HCT116 (cell line): Measurements from ENCODE around the gene HPCAL1. TPM values are rescaled to one million over a fixed set of nuclear protein-coding genes. Genes with fewer than 3 reads are reported as not detected.

Source experiments
- ATAC-seq: fragments of 200-7000 bp; cut with Tn5 transposase; 2 replicates; pipeline ENCODE4 v1.9.1; 2020; ENCODE audit warnings: mild to moderate bottlenecking, moderate library complexity
- BruUV-seq: library from RNA; stranded (reverse); fragments of 400-500 nt; replicated peaks from 2 replicates; lab custom pipeline; 2021; lab: Mats Ljungman, UMichigan
- CTCF ChIA-PET: fragments of 300-600 bp; sonication (Branson Sonifier 250); formaldehyde crosslinking; loops from one replicate; lab custom pipeline; 2021; ENCODE audit warnings: antibody characterized with exemption; lab: Charles Lee
- POLR2A ChIA-PET: fragments of 300-600, 350-600 bp; sonication (Branson Sonifier 250); formaldehyde crosslinking; loops from one replicate; lab custom pipeline; 2021; ENCODE audit warnings: antibody characterized with exemption; lab: Charles Lee
- RAD21 ChIA-PET, 2 experiments: fragments of 300-600 bp; sonication (Branson Sonifier 250); formaldehyde crosslinking; loops; one replicate each; lab custom pipeline; 2023; ENCODE audit warnings: low total read pairs in 2 of 2; ENCODE audit not compliant: uncharacterized antibody in 2 of 2, unreplicated experiment in 2 of 2, low non-redundant PET in 1 of 2; lab: Charles Lee
- DNase-seq: peaks from one replicate; pipeline ENCODE4 v3.0.0-alpha.2; 2010; ENCODE audit warnings: low read depth, low spot score
- H2AFZ ChIP-seq: fragments of 200-600 bp; shearing (Covaris generic), sonication (generic); 2 replicates; pipeline ENCODE4 v1.6.1; 2017; ENCODE audit warnings: low read depth, mixed run types, mixed read lengths, antibody characterized with exemption, low read length; ENCODE audit not compliant: poor library complexity, severe bottlenecking
- H3K27ac ChIP-seq: 2 replicates; pipeline ENCODE4 v1.5.1; 2012; ENCODE audit warnings: low read depth, low read length
- H3K27me3 ChIP-seq: fragments of 200-600 bp; sonication (generic); 2 replicates; pipeline ENCODE4 v1.6.1; 2016; ENCODE audit warnings: mixed run types, low read length, mixed read lengths; ENCODE audit not compliant: insufficient read depth
- H3K36me3 ChIP-seq, 2 experiments: fragments of 200-500 bp in 1 of 2; fragments of 200-600 bp in 1 of 2; sonication (Bioruptor generic) in 1 of 2; sonication (generic) in 1 of 2; 2 replicates each; pipeline versions ENCODE4 v1.5.1 to v1.6.1; 2014 to 2016; ENCODE audit warnings: low read length in 2 of 2, inconsistent platforms in 1 of 2, mixed read lengths in 1 of 2, mixed run types in 1 of 2; ENCODE audit not compliant: insufficient read depth in 2 of 2, control insufficient read depth in 1 of 2
- H3K4me1 ChIP-seq, 2 experiments: fragments of 200-600 bp in 1 of 2; sonication (generic) in 1 of 2; 2 replicates each; pipeline versions ENCODE4 v1.5.1 to v1.6.1; 2012 to 2017; ENCODE audit warnings: low read length in 2 of 2, inconsistent platforms in 1 of 2, mild to moderate bottlenecking in 1 of 2, mixed read lengths in 1 of 2, mixed run types in 1 of 2, moderate library complexity in 1 of 2; ENCODE audit not compliant: insufficient read depth in 2 of 2, control insufficient read depth in 1 of 2
- H3K4me2 ChIP-seq: fragments of 200-600 bp; sonication (generic); 2 replicates; pipeline ENCODE4 v1.6.1; 2017; ENCODE audit warnings: mixed run types, low read length, mixed read lengths
- H3K4me3 ChIP-seq, 2 experiments: fragments of 200-600 bp in 1 of 2; sonication (generic) in 1 of 2; replicated peaks in 1 of 2; 2 replicates each; pipeline ENCODE4 v1.5.1; 2011 to 2016; ENCODE audit warnings: low read length in 2 of 2, control low read depth in 1 of 2, low read depth in 1 of 2, mild to moderate bottlenecking in 1 of 2, mixed read lengths in 1 of 2, mixed run types in 1 of 2
- H3K79me2 ChIP-seq: fragments of 200-600 bp; sonication (generic); 2 replicates; pipeline ENCODE4 v1.6.1; 2017; ENCODE audit warnings: mild to moderate bottlenecking, mixed run types, low read length, moderate library complexity, mixed read lengths; ENCODE audit not compliant: insufficient read depth
- H3K9ac ChIP-seq: fragments of 200-600 bp; sonication (generic); 2 replicates; pipeline ENCODE4 v1.6.1; 2016; ENCODE audit warnings: low read length, mixed read lengths
- H3K9me2 ChIP-seq: fragments of 200-600 bp; sonication (generic), shearing (Covaris generic); 2 replicates; pipeline ENCODE4 v1.6.1; 2017; ENCODE audit warnings: mixed run types, mild to moderate bottlenecking, moderate library complexity; ENCODE audit not compliant: insufficient read depth
- H3K9me3 ChIP-seq, 2 experiments: fragments of 200-500 bp in 1 of 2; fragments of 200-600 bp in 1 of 2; sonication (Bioruptor generic) in 1 of 2; sonication (generic) in 1 of 2; 2 replicates each; pipeline ENCODE4 v1.6.1; 2014 to 2017; ENCODE audit warnings: low read length in 2 of 2, mixed read lengths in 2 of 2, inconsistent platforms in 1 of 2, low read depth in 1 of 2, mild to moderate bottlenecking in 1 of 2, mixed run types in 1 of 2, moderate library complexity in 1 of 2; ENCODE audit not compliant: control insufficient read depth in 1 of 2, insufficient read depth in 1 of 2
- H4K20me1 ChIP-seq: fragments of 200-600 bp; sonication (generic), shearing (Covaris generic); 2 replicates; pipeline ENCODE4 v1.6.1; 2017; ENCODE audit warnings: mixed run types, mild to moderate bottlenecking, moderate library complexity; ENCODE audit not compliant: insufficient read depth
- CBX3 ChIP-seq: IDR thresholded peaks from 2 replicates; pipeline ENCODE4 v1.6.1; 2012; ENCODE audit warnings: low read depth
- CEBPB ChIP-seq: IDR thresholded peaks from 2 replicates; pipeline ENCODE4 v1.6.1; 2012; ENCODE audit warnings: low read depth
- JUND ChIP-seq: IDR thresholded peaks from 2 replicates; pipeline ENCODE4 v1.6.1; 2012
- MAX ChIP-seq: IDR thresholded peaks from 2 replicates; pipeline ENCODE4 v1.6.1; 2012
- POLR2AphosphoS5 ChIP-seq: IDR thresholded peaks from 2 replicates; pipeline ENCODE4 v1.6.1; 2011; ENCODE audit warnings: mild to moderate bottlenecking, low read depth, low read length, moderate library complexity
- RAD21 ChIP-seq: IDR thresholded peaks from 2 replicates; pipeline ENCODE4 v1.6.1; 2012; ENCODE audit warnings: low read depth, mild to moderate bottlenecking
- REST ChIP-seq: IDR thresholded peaks from 2 replicates; pipeline ENCODE4 v1.6.1; 2012; ENCODE audit warnings: low read depth
- SIN3A ChIP-seq: IDR thresholded peaks from 2 replicates; pipeline ENCODE4 v1.6.1; 2012; ENCODE audit warnings: low read depth
- SRF ChIP-seq: IDR thresholded peaks from 2 replicates; pipeline ENCODE4 v1.6.1; 2012; ENCODE audit warnings: low read depth
- intact Hi-C: fragments of 100-400 bp; cut with micrococcal nuclease; formaldehyde crosslinking; loops from 2 replicates; pipeline ENCODE4 v1.10.0; 2022
- total RNA-seq: library from RNA; stranded (reverse); gene quantifications from one replicate; pipeline ENCODE4 v1.2.1, GENCODE V29; 2021; ENCODE audit not compliant: unreplicated experiment
- TF ChIP-seq, protein P1 (sequence below), 3 experiments: fragments of 200-600 bp in 1 of 3; sonication (generic) in 1 of 3; IDR thresholded peaks in 2 of 3; conservative IDR thresholded peaks in 1 of 3; 2 replicates each; pipeline ENCODE4 v1.5.1; 2012 to 2017; ENCODE audit warnings: low read depth in 2 of 3, low read length in 2 of 3, antibody characterized with exemption in 1 of 3, borderline replicate concordance in 1 of 3, control low read depth in 1 of 3, mild to moderate bottlenecking in 1 of 3, mixed read lengths in 1 of 3, mixed run types in 1 of 3, moderate library complexity in 1 of 3; ENCODE audit not compliant: insufficient read depth in 1 of 3

HPCAL1 gene
- total RNA-seq, 1 experiment from 2014 or later, result 111 TPM

GRCh38 chr2:10395893-10396292, 93.2 kb downstream of the HPCAL1 start:
- no peaks in the 10 kb centered on the region for H4K20me1 ChIP-seq
- H3K4me1 ChIP-seq, result peaks cover under 1 to 26% of the 10 kb centered on the region in 2 experiments; a peak in 3 of 4 replicates
- ChIA-PET CTCF (no interaction called here), POLR2A (no interaction called here), RAD21 (no interaction called here)
- no peak overlapping the region for H3K4me3 ChIP-seq
- H3K9ac ChIP-seq, result no peak overlapping the region
- H2AFZ ChIP-seq, result no peak overlapping the region
- H3K9me3 ChIP-seq, result no peaks in the 10 kb centered on the region
- H3K79me2 ChIP-seq, result peaks cover 59% of the 10 kb centered on the region
- ATAC-seq (no peak), DNase-seq (no peak)
- TF ChIP-seq REST (no peak), RAD21 (no peak), CBX3 (no peak), CEBPB (no peak), JUND (no peak), SIN3A (no peak), MAX (no peak), SRF (no peak), POLR2AphosphoS5 (no peak)
- TF ChIP-seq, protein P1, sequence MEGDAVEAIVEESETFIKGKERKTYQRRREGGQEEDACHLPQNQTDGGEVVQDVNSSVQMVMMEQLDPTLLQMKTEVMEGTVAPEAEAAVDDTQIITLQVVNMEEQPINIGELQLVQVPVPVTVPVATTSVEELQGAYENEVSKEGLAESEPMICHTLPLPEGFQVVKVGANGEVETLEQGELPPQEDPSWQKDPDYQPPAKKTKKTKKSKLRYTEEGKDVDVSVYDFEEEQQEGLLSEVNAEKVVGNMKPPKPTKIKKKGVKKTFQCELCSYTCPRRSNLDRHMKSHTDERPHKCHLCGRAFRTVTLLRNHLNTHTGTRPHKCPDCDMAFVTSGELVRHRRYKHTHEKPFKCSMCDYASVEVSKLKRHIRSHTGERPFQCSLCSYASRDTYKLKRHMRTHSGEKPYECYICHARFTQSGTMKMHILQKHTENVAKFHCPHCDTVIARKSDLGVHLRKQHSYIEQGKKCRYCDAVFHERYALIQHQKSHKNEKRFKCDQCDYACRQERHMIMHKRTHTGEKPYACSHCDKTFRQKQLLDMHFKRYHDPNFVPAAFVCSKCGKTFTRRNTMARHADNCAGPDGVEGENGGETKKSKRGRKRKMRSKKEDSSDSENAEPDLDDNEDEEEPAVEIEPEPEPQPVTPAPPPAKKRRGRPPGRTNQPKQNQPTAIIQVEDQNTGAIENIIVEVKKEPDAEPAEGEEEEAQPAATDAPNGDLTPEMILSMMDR (IDR thresholded peaks at IDR 0.05 in 2 of 3, conservative IDR thresholded peaks at IDR 0.05 in 1 of 3; ENCODE audit: borderline replicate concordance in 1 of 3, insufficient read depth in 1 of 3, low read depth in 2 of 3, low read length in 2 of 3), result no peak
- peaks cover 2 to 17% of the 10 kb centered on the region in 2 experiments; a peak in 2 of 4 replicates for H3K36me3 ChIP-seq
- intact Hi-C loops, result no loop called here
- H3K27ac ChIP-seq, result no peak overlapping the region
- no TSS peak for BruUV-seq
- H3K4me2 ChIP-seq, result no peak overlapping the region
- H3K27me3 ChIP-seq, result no peaks in the 10 kb centered on the region
- H3K9me2 ChIP-seq, result no peaks in the 10 kb centered on the region
